Subcutaneous adipose tissue (tissue), 4 donors: ENCODE data around the gene RGS6. TPM values are rescaled to one million over a fixed set of nuclear protein-coding genes. Genes with fewer than 3 reads are reported as not detected.

Experiments used
- total RNA-seq, 4 donors: library from RNA; depleted of rRNA; stranded (reverse); fragments of >200 nt; gene quantifications; one replicate each; pipeline ENCODE4 v1.1.0, GENCODE V29; 2016
- TF ChIP-seq, protein P1 (sequence below): fragments of 450-650 bp; IDR thresholded peaks from one replicate; pipeline ENCODE4 v1.5.1; 2016; ENCODE audit warnings: low read depth, mild to moderate bottlenecking, control low read depth, antibody characterized with exemption, moderate library complexity

Gene RGS6
- total RNA-seq, 4 donors from 2014 or later, result 4.4 to 32.0 (median 11.4) TPM

DNA sequence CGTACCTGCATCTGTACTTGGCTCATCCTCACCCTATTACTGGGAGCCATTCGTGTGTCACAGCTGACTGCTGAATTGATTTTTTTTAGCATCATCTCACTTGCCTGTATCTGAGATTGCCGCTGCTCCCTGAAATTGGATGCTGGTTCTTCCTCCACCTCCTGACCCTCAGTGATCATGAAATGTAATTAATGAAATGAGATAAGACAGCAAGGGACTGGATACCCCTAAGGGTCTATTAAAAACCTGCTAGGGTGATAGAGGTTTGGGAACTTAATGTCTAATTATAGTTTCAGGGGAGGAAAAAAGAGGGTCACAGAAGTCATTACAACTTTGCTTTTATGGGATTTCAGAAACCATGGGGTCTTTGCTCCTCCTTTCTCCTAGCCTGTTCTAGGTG is 551.1 kb downstream of the RGS6 start:
- TF ChIP-seq, protein P1, sequence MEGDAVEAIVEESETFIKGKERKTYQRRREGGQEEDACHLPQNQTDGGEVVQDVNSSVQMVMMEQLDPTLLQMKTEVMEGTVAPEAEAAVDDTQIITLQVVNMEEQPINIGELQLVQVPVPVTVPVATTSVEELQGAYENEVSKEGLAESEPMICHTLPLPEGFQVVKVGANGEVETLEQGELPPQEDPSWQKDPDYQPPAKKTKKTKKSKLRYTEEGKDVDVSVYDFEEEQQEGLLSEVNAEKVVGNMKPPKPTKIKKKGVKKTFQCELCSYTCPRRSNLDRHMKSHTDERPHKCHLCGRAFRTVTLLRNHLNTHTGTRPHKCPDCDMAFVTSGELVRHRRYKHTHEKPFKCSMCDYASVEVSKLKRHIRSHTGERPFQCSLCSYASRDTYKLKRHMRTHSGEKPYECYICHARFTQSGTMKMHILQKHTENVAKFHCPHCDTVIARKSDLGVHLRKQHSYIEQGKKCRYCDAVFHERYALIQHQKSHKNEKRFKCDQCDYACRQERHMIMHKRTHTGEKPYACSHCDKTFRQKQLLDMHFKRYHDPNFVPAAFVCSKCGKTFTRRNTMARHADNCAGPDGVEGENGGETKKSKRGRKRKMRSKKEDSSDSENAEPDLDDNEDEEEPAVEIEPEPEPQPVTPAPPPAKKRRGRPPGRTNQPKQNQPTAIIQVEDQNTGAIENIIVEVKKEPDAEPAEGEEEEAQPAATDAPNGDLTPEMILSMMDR, result no peak

DNA sequence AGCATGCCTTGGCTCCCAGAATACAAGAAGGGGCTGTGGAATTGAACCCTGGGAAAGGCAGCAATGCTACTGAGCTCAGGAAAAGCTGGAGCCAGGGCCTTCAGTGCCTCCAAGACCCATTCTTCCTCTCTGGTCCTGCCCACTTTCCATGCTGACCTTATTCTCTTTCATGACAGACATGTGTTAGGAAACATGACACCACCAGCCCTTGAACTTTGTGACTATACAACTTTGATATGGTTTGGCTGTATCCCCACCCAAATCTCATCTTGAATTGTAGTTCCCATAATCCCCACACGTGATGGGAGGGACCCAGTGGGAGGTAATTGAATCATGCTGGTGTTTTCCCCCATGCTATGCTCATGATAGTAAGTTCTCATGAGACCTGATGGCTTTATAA is 553.5 kb downstream of the RGS6 start:
- TF ChIP-seq, protein P1, result no peak

DNA sequence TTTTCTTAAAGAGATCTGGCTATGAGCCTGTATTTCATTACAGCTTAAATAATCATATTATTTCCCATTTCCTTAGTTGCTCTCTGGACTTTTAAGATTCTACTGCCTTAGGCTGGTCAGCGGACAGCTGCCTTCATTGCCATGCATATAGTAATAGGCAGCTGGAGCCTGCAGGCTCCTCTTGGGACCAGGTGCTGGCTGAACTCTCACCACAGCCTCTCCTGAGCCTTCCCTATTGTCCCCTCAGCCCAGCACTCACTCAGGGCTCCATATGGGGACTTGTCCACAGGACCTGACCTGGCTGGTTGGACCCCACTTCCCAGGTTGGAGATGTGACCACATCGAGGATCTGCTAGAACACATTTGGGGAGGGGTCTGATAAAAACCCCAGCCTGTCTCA is 556.3 kb downstream of the RGS6 start:
- TF ChIP-seq, protein P1, result no peak

GRCh38 chr14:72492196-72492595 is 560.0 kb downstream of the RGS6 start:
- TF ChIP-seq, protein P1, result no peak

DNA sequence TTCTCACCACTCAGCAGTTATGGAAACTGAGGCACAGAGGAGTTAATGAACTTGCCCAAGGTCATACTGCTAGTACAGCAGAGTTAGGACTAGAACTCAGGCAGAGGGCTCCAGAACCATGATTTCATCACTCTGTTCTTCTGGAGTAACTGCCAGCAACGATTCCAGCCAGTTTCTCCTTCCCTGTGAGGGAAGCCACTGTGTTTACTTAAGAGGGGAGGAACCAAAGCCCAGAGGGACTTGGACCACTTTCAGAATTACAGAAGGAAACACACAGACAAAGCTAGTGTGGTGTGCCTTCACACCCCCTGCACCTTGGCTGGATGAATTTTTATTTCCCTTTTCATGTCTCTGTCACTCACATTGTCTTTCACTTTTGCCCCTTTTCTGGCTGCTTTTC is 563.4 kb downstream of the RGS6 start:
- TF ChIP-seq, protein P1, result no peak

DNA sequence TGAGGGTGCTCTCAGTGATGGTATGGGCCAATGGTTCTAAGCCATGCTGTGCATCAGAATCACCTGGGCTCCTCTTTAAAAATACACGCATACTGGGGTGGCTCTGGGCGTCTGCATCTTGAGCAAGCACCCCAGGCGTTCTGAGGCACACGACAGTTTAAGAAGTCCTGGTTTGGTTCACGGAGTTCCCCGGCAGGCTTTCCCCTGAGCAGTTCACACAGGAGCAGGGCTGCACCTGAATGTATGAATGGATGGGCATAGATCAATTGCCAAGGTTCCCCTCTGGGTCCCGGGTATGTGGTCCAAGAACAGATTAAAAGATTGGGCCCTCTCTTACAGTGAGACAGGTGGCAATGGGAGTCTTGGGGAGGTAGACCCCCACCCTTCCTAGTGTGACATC is 566.4 kb downstream of the RGS6 start:
- TF ChIP-seq, protein P1, result no peak

DNA sequence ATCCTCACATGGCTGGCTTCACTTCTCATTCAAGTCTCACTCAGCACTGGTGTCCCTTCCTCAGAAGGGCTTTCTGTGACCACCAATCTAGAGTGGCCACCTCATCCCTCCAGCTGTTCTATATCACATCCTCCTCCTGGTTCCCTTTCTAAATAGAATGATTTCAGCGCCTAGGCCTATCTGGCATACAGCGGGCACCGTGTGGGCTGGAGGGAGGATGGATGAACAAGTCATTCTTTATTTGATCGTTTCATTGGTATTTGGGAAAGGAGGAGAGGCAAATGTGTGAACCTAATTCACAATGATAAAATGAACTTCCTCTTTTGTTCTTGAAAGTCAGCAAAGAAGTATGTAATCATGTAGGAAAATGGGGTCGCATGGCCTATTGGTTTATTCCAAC is 567.5 kb downstream of the RGS6 start:
- TF ChIP-seq, protein P1, result no peak
